GM18909 (cell line): ENCODE results near the gene CCNJ.

Source experiments
- ATAC-seq: cut with Tn5 transposase; IDR thresholded peaks from one replicate; pipeline ENCODE4 v1.9.1; 2021; ENCODE audit warnings: mild to moderate bottlenecking; ENCODE audit not compliant: unreplicated experiment, poor library complexity

Gene CCNJ

GRCh38 chr10:96049340-96049739 lies 6.0 kb downstream of the CCNJ start:
- ATAC-seq, result no peak

GRCh38 chr10:96053985-96054384 lies 10.6 kb downstream of the CCNJ start:
- ATAC-seq, result no peak

GRCh38 chr10:96056787-96057186 lies 13.4 kb downstream of the CCNJ start:
- ATAC-seq, result no peak

- ATAC-seq, result no peak
These were observed 17.8 kb downstream of the CCNJ start for GRCh38 chr10:96061232-96061631.

GRCh38 chr10:96072674-96073073 lies 29.3 kb downstream of the CCNJ start:
- ATAC-seq, result no peak

- ATAC-seq, result no peak
These were observed 30.3 kb downstream of the CCNJ start for GRCh38 chr10:96073722-96074121.

GRCh38 chr10:96074776-96075175 lies 31.4 kb downstream of the CCNJ start:
- ATAC-seq, result no peak

GRCh38 chr10:96075977-96076376 lies 32.6 kb downstream of the CCNJ start:
- no peak for ATAC-seq

GRCh38 chr10:96077156-96077555 lies 33.8 kb downstream of the CCNJ start:
- no peak for ATAC-seq

GRCh38 chr10:96082153-96082552 lies 38.8 kb downstream of the CCNJ start:
- ATAC-seq, result no peak

GRCh38 chr10:96082748-96083147 lies 39.4 kb downstream of the CCNJ start:
- ATAC-seq, result no peak

GRCh38 chr10:96089116-96089515 lies 45.7 kb downstream of the CCNJ start:
- ATAC-seq, result no peak

GRCh38 chr10:96089670-96090462 lies 46.5 kb downstream of the CCNJ start:
- ATAC-seq, result peak; percentile 92

GRCh38 chr10:96090463-96090800 lies 47.0 kb downstream of the CCNJ start:
- ATAC-seq, result no peak

GRCh38 chr10:96092999-96093767 lies 49.8 kb downstream of the CCNJ start:
- no peak for ATAC-seq

GRCh38 chr10:96093948-96094347 lies 50.6 kb downstream of the CCNJ start:
- ATAC-seq, result no peak

- ATAC-seq, result no peak
These were observed 53.6 kb downstream of the CCNJ start for GRCh38 chr10:96096958-96097357.

GRCh38 chr10:96097865-96098264 lies 54.5 kb downstream of the CCNJ start:
- ATAC-seq, result no peak

GRCh38 chr10:96107623-96108038 lies 64.2 kb downstream of the CCNJ start:
- ATAC-seq, result no peak
